CD4-positive, alpha-beta T cell (primary cell): ENCODE results near the gene FOLR3. TPM values are rescaled to one million over a fixed set of nuclear protein-coding genes. Genes with fewer than 3 reads are reported as not detected.

ENCODE experiments used
- ATAC-seq: fragments of 200-7000 bp; cut with Tn5 transposase; one replicate; pipeline ENCODE4 v1.10.0; 2022; ENCODE audit warnings: mild to moderate bottlenecking; ENCODE audit not compliant: poor library complexity
- CTCF ChIA-PET: fragments of 350-600 bp; sonication (Branson Sonifier 250); formaldehyde crosslinking; loops from one replicate; lab custom pipeline; 2021; ENCODE audit warnings: antibody characterized with exemption, inconsistent platforms; lab: Charles Lee
- POLR2A ChIA-PET: fragments of 350-600 bp; sonication (Branson Sonifier 250); formaldehyde crosslinking; loops from one replicate; lab custom pipeline; 2021; ENCODE audit warnings: antibody characterized with exemption, inconsistent platforms; lab: Charles Lee
- DNase-seq, 14 experiments: peaks; one replicate each; pipeline ENCODE4 v3.0.0-alpha.2; 2013 to 2020; ENCODE audit warnings: mixed read lengths in 2 of 14
- H3K27ac ChIP-seq, 2 donors: one replicate each; pipeline versions ENCODE4 v1.5.1 to v1.7.0; 2013; ENCODE audit warnings: low read length in 2 of 2, low read depth in 1 of 2, mild to moderate bottlenecking in 1 of 2
- H3K27me3 ChIP-seq, 2 experiments: 1 replicate in 1 of 2; 2 replicates in 1 of 2; pipeline versions ENCODE4 v1.6.1 to v1.7.0; 2013; ENCODE audit warnings: low read length in 2 of 2, control low read depth in 1 of 2, mild to moderate bottlenecking in 1 of 2, moderate library complexity in 1 of 2; ENCODE audit not compliant: insufficient read depth in 2 of 2, control insufficient read depth in 1 of 2
- H3K36me3 ChIP-seq: one replicate; pipeline ENCODE4 v1.6.1; 2013; ENCODE audit warnings: low read length, control low read depth; ENCODE audit not compliant: insufficient read depth
- H3K4me1 ChIP-seq: one replicate; pipeline ENCODE4 v1.6.1; 2013; ENCODE audit warnings: low read length, control low read depth; ENCODE audit not compliant: insufficient read depth
- H3K4me3 ChIP-seq: one replicate; pipeline ENCODE4 v1.5.1; 2013; ENCODE audit warnings: mild to moderate bottlenecking, low read length, moderate library complexity
- H3K9me3 ChIP-seq, 2 experiments: 1 replicate in 1 of 2; 2 replicates in 1 of 2; pipeline versions ENCODE4 v1.6.1 to v1.7.0; 2013; ENCODE audit warnings: low read length in 2 of 2, mild to moderate bottlenecking in 2 of 2, control low read depth in 1 of 2, moderate library complexity in 1 of 2; ENCODE audit not compliant: control insufficient read depth in 1 of 2, insufficient read depth in 1 of 2
- H3K27ac Mint-ChIP-seq: one replicate; pipeline ENCODE4 v1.8.0; 2020; ENCODE audit warnings: mixed read lengths
- H3K27me3 Mint-ChIP-seq: one replicate; pipeline ENCODE4 v1.8.0; 2021; ENCODE audit warnings: mixed read lengths
- H3K36me3 Mint-ChIP-seq: one replicate; pipeline ENCODE4 v1.8.0; 2021; ENCODE audit warnings: low read depth, mixed read lengths
- H3K4me1 Mint-ChIP-seq: one replicate; pipeline ENCODE4 v1.8.0; 2021; ENCODE audit warnings: low read depth, mixed read lengths
- H3K4me3 Mint-ChIP-seq: one replicate; pipeline ENCODE4 v1.8.0; 2020; ENCODE audit warnings: mild to moderate bottlenecking, mixed read lengths
- H3K9me3 Mint-ChIP-seq: one replicate; pipeline ENCODE4 v1.8.0; 2020; ENCODE audit warnings: mixed read lengths
- intact Hi-C, 2 experiments: fragments of 100-400 bp; cut with DNase I in 1 of 2; cut with micrococcal nuclease in 1 of 2; formaldehyde crosslinking; loops; one replicate each; pipeline versions ENCODE4 v1.15.1 to v1.9.0; 2023 to 2025; cut with DNase I, micrococcal nuclease
- total RNA-seq, 174 experiments: library from RNA in 2 of 174; stranded (reverse) in 2 of 174; gene quantifications; one replicate each; pipeline ENCODE4 v1.2.3 and lab custom pipeline; 2021 to 2026
- TF ChIP-seq, protein P1 (sequence below): fragments of 200-600 bp; IDR thresholded peaks from one replicate; pipeline ENCODE4 v1.8.0; 2022; ENCODE audit warnings: antibody characterized with exemption, mild to moderate bottlenecking

FOLR3 gene
- total RNA-seq, 2 experiments from 2014 or later: 0.47 TPM; not detected in 1

GRCh38 chr11:72102162-72102561, 33.4 kb upstream of the FOLR3 start:
- Mint-ChIP-seq H3K27ac (peak overlapping the region; percentile 98), H3K9me3 (no peaks in the 10 kb centered on the region), H3K4me3 (peak overlapping the region; percentile 91), H3K27me3 (no peaks in the 10 kb centered on the region), H3K4me1 (peaks cover 49% of the 10 kb centered on the region), H3K36me3 (peaks cover 58% of the 10 kb centered on the region)
- Histone ChIP-seq H3K36me3 (peaks cover 28% of the 10 kb centered on the region), H3K4me3 (peak overlapping the region; percentile 93), H3K27me3 (no peaks in the 10 kb centered on the region), H3K9me3 (no peaks in the 10 kb centered on the region), H3K4me1 (peaks cover 34% of the 10 kb centered on the region), H3K27ac (peak overlapping the region; percentile 88 to 93)
- ChIA-PET POLR2A (interaction anchor here (0.7 to 4.3 kb wide), 5 partner anchors 10 to 174 kb away, joined by 3 to 19 read pairs (median 6); partner anchors contain the start of genes ANAPC15, RNF121 and XNDC1N), CTCF (interaction anchor here (1.3 to 8.4 kb wide), 3 partner anchors 11 to 77 kb away, joined by 3 to 33 read pairs (median 21); no protein-coding TSS in a partner anchor)
- intact Hi-C loops: loop anchor here in 1 of 2 experiments (10.0 kb wide), 1 partner anchor 307 kb away; no protein-coding TSS in a partner anchor
- ATAC-seq (no peak), DNase-seq (no peak)
- TF ChIP-seq, protein P1, sequence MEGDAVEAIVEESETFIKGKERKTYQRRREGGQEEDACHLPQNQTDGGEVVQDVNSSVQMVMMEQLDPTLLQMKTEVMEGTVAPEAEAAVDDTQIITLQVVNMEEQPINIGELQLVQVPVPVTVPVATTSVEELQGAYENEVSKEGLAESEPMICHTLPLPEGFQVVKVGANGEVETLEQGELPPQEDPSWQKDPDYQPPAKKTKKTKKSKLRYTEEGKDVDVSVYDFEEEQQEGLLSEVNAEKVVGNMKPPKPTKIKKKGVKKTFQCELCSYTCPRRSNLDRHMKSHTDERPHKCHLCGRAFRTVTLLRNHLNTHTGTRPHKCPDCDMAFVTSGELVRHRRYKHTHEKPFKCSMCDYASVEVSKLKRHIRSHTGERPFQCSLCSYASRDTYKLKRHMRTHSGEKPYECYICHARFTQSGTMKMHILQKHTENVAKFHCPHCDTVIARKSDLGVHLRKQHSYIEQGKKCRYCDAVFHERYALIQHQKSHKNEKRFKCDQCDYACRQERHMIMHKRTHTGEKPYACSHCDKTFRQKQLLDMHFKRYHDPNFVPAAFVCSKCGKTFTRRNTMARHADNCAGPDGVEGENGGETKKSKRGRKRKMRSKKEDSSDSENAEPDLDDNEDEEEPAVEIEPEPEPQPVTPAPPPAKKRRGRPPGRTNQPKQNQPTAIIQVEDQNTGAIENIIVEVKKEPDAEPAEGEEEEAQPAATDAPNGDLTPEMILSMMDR: no peak

DNA sequence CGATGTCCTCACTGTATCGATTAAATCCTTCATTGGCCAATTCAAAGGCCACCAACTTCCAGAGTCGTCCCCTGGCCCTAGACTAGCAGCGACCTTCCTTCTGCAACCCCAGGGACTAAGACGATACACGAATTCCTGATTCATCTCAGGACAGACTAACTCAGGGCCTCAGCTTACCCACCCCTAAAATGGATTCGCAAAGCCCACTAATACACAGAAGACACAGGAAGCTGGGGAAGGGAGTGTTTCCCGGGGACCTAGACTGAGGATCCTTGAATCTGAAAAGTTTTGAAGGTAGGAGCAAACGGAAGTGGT, 32.9 kb upstream of the FOLR3 start:
- Histone ChIP-seq H3K27me3 (no peaks in the 10 kb centered on the region), H3K27ac (peak overlapping the region; percentile 88 to 93), H3K4me3 (peak overlapping the region; percentile 93), H3K36me3 (peaks cover 27% of the 10 kb centered on the region), H3K9me3 (no peaks in the 10 kb centered on the region), H3K4me1 (peaks cover 34% of the 10 kb centered on the region)
- DNase-seq: no peak
- ATAC-seq: no peak
- TF ChIP-seq, protein P1: no peak
- Mint-ChIP-seq H3K4me3 (peak overlapping the region; percentile 91), H3K27ac (peak overlapping the region; percentile 98), H3K36me3 (peaks cover 58% of the 10 kb centered on the region), H3K27me3 (no peaks in the 10 kb centered on the region), H3K9me3 (no peaks in the 10 kb centered on the region), H3K4me1 (peaks cover 49% of the 10 kb centered on the region)
- CTCF ChIA-PET: interaction anchor here (1.3 to 8.4 kb wide), 3 partner anchors 12 to 77 kb away, joined by 3 to 33 read pairs (median 21); no protein-coding TSS in a partner anchor
- intact Hi-C loops: loop anchor here in 1 of 2 experiments (10.0 kb wide), 1 partner anchor 308 kb away; no protein-coding TSS in a partner anchor
- POLR2A ChIA-PET: interaction anchor here (0.7 to 4.3 kb wide), 5 partner anchors 10 to 174 kb away, joined by 3 to 19 read pairs (median 6); partner anchors contain the start of genes ANAPC15, RNF121 and XNDC1N

DNA sequence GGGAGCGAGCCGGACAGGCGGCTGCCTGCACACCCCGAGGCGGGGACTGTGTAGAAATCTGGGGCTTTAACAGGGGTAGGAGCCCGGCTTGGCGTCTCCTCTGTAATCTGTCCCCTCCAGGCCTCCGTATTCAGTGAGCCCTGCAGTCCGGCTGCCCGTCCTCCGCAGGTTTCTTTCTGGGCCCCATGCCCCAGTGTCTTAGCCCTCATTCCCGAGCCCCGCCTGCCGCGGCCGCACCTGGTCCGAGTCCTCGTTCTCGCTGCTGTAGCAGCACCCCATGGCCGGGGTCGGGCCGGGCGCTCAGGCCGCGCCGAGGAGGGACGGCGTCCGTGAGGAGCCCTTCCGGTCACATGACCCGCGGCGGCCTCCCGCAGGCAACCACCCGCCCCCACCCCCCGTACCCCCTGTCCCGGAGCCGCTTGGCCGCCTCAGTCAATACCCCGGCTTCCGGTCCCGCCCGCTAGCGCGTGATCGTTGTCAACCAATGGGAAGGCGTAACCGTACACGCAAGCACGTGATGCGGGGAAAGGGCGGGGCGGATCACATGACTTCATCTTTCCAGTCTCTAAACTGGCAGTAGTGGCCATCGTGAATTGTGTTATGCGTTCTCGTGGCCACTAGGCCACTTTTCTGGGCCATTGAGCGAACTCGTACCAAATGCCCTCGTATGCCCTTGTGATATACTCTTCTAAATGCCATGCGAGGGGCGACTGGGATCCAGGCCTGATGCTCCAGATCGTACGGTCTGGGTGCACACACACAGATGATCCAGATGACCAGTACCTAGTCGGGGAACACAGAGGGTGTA, 32.4 kb upstream of the FOLR3 start, which contains the start of gene LAMTOR1:
Gene LAMTOR1, minus strand, starts transcription at position 352 of the 808 bp plus-strand sequence. Its CDS starts 73 bp downstream, at position 279.
- ChIA-PET POLR2A (interaction anchor here (1.1 to 4.3 kb wide), 4 partner anchors 9 to 175 kb away, joined by 4 to 19 read pairs (median 8); partner anchors contain the start of genes ANAPC15, RNF121 and XNDC1N), CTCF (interaction anchor here (3.8 to 8.4 kb wide), 2 partner anchors 12 to 78 kb away, joined by 21 to 33 read pairs; no protein-coding TSS in a partner anchor)
- H3K9me3 Mint-ChIP-seq: no peaks in the 10 kb centered on the region
- H3K36me3 ChIP-seq: peaks cover 26% of the 10 kb centered on the region
- H3K27ac ChIP-seq: peak within 1 kb of the TSS; percentile 88 to 93
- no peaks in the 10 kb centered on the region for H3K27me3 ChIP-seq
- H3K4me1 ChIP-seq: peaks cover 34% of the 10 kb centered on the region
- H3K27ac Mint-ChIP-seq: peak within 1 kb of the TSS; percentile 98
- TF ChIP-seq, protein P1: peak; percentile 36
- H3K9me3 ChIP-seq: no peaks in the 10 kb centered on the region
- no peaks in the 10 kb centered on the region for H3K27me3 Mint-ChIP-seq
- ATAC-seq (peak; percentile 95), DNase-seq (peak; percentile 94 to 98 (median 97))
- intact Hi-C loops: loop anchor here (1.0 to 10.0 kb wide), 3 partner anchors 9 to 308 kb away; partner anchors contain the start of genes ANAPC15 (in 2 of the 2), LRRC51 (in 1 of the 2) and NUMA1 (in 1 of the 2)
- peak within 1 kb of the TSS; percentile 93 for H3K4me3 ChIP-seq
- peaks cover 49% of the 10 kb centered on the region for H3K4me1 Mint-ChIP-seq
- H3K4me3 Mint-ChIP-seq: peak within 1 kb of the TSS; percentile 91
- H3K36me3 Mint-ChIP-seq: peaks cover 57% of the 10 kb centered on the region
